Cortex of kidney (tissue), 1 donor: ENCODE data around the gene CITED2.
"Not testable (repeated sequence)": the region's sequence is repeated elsewhere in the genome, so short reads cannot be mapped to it uniquely, and the experiment has no call there.

Experiments
- DNase-seq: peaks from one replicate; lab custom pipeline; 2025; lab: John Stamatoyannopoulos, UW

Gene CITED2

GRCh38 chr6:139364302-139364981 is 10.0 kb downstream of the CITED2 start:
- no peak for DNase-seq

- not testable (repeated sequence) for DNase-seq
Observed at GRCh38 chr6:139363797-139364196, 10.7 kb downstream of the CITED2 start.

GRCh38 chr6:139363123-139363522 is 11.3 kb downstream of the CITED2 start:
- not testable (repeated sequence) for DNase-seq

GRCh38 chr6:139361211-139361610 is 13.2 kb downstream of the CITED2 start:
- no peak for DNase-seq

GRCh38 chr6:139356924-139357323 is 17.5 kb downstream of the CITED2 start:
- DNase-seq: no peak

- no peak for DNase-seq
Observed at GRCh38 chr6:139355777-139356445, 18.5 kb downstream of the CITED2 start.

GRCh38 chr6:139355172-139355571 is 19.3 kb downstream of the CITED2 start:
- no peak for DNase-seq

GRCh38 chr6:139354189-139354588 is 20.3 kb downstream of the CITED2 start:
- no peak for DNase-seq

- DNase-seq: no peak
Observed at GRCh38 chr6:139349464-139350020, 24.9 kb downstream of the CITED2 start.

GRCh38 chr6:139346392-139346791 is 28.1 kb downstream of the CITED2 start:
- DNase-seq: no peak

GRCh38 chr6:139344186-139344963 is 30.1 kb downstream of the CITED2 start:
- no peak for DNase-seq

GRCh38 chr6:139343052-139343750 is 31.2 kb downstream of the CITED2 start:
- DNase-seq: no peak

- no peak for DNase-seq
Observed at GRCh38 chr6:139341060-139341459, 33.4 kb downstream of the CITED2 start.

- no peak for DNase-seq
Observed at GRCh38 chr6:139338795-139339194, 35.7 kb downstream of the CITED2 start.

- no peak for DNase-seq
Observed at GRCh38 chr6:139337830-139338229, 36.6 kb downstream of the CITED2 start.

GRCh38 chr6:139337001-139337400 is 37.4 kb downstream of the CITED2 start:
- DNase-seq: no peak

GRCh38 chr6:139336488-139336887 is 38.0 kb downstream of the CITED2 start:
- no peak for DNase-seq

GRCh38 chr6:139335447-139336210 is 38.8 kb downstream of the CITED2 start:
- DNase-seq: no peak

GRCh38 chr6:139334806-139335446 is 39.5 kb downstream of the CITED2 start:
- no peak for DNase-seq

- DNase-seq: no peak
Observed at GRCh38 chr6:139330826-139331500, 43.5 kb downstream of the CITED2 start.
